HG02884 (cell line): ENCODE measurements around the gene SPNS2.

Experiments used
- ATAC-seq: cut with Tn5 transposase; IDR thresholded peaks from one replicate; pipeline ENCODE4 v1.9.1; 2021; ENCODE audit warnings: mild to moderate bottlenecking, moderate library complexity; ENCODE audit not compliant: unreplicated experiment

SPNS2 gene

DNA sequence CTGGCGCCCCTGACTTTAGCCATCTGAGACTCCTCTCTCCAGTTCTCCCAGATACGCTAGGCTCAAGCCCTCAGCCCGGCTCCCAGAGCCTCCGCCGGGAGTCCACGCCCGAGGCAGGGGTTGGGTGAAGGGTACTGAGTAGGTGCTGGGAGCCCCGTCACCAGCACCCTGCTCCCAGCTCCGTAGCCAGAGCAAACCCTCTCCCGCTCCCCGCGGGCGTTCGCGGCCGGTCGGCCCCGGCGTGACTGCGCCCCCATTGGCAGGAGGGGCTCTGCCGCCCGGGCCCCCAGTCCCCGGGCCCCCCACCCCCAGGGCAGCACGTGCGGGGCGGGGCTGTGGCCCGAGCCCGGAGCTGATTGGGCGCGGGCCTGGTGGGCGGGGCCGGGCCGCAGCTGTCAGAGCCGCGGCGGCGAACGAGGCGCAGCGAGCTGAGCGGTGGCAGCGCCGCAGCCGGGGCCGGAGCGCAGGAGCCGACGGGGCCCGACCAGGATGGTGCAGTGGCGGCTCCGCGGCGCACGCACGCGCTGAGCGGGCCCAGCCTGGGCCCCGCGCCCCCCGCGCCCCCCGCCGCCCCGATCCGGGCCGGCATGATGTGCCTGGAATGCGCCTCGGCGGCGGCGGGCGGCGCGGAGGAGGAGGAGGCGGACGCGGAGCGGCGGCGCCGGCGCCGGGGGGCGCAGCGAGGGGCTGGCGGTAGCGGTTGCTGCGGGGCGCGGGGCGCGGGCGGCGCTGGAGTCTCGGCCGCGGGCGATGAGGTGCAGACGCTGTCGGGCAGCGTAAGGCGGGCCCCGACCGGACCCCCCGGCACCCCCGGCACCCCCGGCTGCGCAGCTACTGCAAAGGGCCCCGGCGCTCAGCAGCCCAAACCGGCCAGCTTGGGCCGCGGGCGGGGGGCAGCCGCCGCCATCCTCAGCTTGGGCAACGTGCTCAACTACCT, at the start of gene SPNS2:
TSS of gene SPNS2 (plus strand) at position 421 of the 937 bp plus-strand sequence. CDS start at position 588, 167 bp downstream.
- no peak for ATAC-seq

DNA sequence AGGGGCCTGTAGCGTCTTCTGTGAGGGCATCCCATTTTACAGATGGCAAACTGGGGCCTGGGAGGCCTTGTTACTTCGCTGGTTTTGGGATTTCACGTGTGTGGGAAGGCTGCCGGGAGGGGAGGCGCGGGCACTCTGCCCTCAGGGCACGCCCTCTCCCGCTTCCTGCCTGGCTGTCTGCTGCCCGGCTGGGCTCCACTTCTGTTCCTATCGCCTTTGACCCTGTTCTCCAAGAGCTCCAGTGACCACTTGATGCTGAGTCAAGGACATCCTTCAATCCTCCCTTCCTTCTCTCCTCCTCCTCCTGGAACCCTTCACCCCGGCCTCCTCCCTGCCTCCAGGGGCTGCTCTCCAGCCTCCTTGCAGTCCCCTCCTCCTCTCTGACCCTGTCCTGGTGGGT, 48.9 kb upstream of the SPNS2 start:
- ATAC-seq = no peak

- ATAC-seq = no peak
These were observed 47.9 kb upstream of the SPNS2 start for GRCh38 chr17:4450710-4451316.

DNA sequence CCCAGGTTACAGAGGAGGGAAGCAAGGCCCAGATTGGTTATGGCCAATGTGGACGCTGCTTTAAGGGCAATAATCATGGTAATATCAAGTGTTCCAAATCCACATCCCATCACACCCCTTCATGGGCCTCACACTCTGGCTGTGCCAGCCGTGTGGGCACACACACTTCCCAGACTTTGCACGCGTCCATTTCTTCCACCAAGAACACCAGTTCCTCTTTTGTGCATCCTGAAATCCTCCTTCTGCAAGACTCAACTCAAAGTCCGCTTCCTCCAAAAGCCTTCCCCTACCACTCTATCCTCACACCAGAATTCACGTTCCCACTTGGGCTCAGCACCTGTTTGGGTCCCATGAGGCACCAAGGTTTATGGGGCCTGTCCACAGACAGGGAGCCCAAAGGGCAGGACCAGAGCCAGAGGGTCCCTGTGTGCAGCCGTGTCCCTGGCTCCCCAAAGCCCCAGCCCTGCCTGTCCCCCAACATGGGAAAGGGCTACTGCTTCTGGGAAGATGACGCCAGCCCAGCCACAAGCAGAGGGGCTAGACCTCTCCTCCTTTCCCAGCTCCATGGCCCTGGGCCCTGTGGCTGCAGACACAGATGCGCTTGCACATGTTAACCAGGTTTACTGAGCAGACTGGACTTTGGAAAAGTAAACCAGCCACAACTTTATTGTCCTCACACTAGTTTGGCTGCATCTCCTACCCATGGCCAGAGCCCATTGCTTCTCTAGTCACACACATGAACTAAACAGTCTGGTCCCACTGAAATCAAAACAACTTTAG, 44.7 kb upstream of the SPNS2 start:
- no peak for ATAC-seq

DNA sequence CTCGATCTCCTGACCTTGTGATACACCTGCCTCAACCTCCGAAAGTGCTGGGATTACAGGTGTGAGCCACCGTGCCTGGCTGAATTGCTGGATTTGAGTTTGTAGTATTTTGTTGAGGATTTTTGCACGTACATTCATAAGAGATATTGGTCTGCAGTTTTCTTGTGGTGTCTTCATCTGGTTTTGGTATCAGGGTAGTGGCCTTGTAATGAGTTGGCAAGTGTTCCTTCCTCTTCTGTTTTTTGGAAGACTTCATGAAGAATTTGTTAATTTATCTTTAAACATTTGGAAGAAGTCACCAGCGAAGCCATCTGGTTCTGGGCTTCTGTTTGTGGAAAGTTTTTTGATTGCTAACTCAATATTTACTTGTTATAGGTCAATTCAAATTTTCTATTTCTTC, 38.0 kb upstream of the SPNS2 start:
- no peak for ATAC-seq

- ATAC-seq = no peak
These were observed 34.7 kb upstream of the SPNS2 start for GRCh38 chr17:4463818-4464476.

DNA sequence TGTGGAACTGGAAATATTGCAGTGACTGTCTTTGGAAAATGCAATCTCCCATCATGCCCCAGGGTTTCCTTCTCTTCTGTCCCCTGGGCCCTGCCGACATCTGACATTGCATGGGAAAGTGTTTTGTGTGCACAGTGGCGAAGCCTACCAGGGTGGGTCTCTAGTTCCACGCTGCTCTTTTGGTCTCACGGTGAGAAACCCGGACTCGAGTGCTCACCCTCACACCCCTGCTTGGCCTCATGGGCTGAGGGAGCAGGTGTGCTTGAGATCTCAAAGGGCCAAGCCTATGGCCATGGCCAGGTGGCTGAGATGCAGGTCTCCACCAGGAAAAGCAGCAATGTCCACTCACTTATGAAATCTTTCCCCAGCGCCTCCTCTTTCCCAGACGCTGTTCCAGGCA, 32.9 kb upstream of the SPNS2 start:
- no peak for ATAC-seq

- no peak for ATAC-seq
These were observed 31.4 kb upstream of the SPNS2 start for GRCh38 chr17:4467287-4467686.

DNA sequence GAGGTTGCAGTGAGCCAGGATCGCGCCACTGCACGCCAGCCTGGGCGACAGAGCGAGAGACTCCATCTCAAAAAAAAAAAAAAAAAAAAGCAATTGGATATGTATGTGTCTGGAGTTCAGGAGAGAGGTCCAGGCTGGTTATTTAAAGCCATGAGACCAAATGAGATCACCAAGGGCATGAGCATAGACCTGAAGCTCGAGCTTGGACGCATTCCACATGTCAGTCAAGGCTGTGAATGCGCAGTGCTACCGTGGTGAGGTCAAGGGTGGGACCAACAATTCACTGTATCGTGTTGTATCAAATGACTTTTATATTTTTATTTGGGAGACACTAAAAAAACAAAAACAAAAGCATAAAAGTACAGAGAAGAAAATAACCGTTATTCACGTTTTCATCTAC, 29.1 kb upstream of the SPNS2 start:
- ATAC-seq = no peak

- no peak for ATAC-seq
These were observed 26.4 kb upstream of the SPNS2 start for GRCh38 chr17:4472286-4472685.

GRCh38 chr17:4474093-4474492, 24.6 kb upstream of the SPNS2 start:
- ATAC-seq = no peak

GRCh38 chr17:4475001-4475400, 23.7 kb upstream of the SPNS2 start:
- ATAC-seq = no peak

DNA sequence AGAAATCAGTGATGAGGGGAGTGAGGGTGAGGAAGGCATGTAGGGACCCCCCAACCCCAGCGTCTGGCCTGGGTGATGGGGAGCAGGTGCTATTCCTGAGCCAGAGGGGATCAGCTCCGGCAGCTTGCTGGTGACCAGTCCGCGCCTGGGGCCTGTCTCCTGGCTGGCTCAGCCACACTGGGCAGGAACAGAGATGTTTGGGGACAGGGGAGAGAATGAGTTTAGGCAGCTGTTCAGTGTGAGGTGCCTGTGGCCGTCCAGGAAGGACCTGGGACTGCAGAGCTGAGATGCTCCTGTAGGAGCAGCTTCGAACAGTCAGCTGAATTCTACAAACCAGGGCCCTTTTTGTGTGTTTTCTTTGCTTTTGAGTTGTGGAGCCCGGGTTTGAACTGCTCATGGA, 23.2 kb upstream of the SPNS2 start:
- no peak for ATAC-seq

- ATAC-seq = no peak
These were observed 22.7 kb upstream of the SPNS2 start for GRCh38 chr17:4476017-4476416.

- no peak for ATAC-seq
These were observed 22.1 kb upstream of the SPNS2 start for GRCh38 chr17:4476511-4477070.

DNA sequence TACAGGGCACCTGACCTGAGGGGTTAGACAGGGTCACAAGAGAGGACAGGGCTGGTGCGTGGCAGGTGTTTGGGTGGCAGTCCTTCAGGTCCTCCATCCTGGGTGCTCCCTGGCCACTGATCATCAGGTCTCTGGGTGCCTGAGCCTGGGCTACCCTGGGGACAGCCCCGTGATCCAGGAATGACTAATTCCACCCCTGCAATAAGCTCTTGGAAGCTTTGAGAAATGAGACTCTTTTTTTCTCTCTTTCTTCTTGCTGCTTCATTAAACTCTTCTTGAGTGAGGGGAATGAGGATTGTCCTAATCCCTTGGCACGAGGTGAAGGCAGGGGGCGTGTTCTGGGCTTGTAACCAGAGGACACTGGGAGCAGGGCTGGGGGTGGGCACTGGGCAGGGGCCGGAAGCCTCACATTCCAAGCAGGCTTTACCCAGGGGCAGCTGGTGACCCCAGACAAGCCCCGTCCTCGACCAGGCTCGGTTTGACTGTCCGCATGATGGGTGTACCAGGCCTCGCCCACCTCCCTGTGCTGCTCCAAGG, 21.4 kb upstream of the SPNS2 start:
- ATAC-seq = no peak

- ATAC-seq = no peak
These were observed 20.3 kb upstream of the SPNS2 start for GRCh38 chr17:4478318-4478830.

- ATAC-seq = no peak
These were observed 19.2 kb upstream of the SPNS2 start for GRCh38 chr17:4479340-4479981.

DNA sequence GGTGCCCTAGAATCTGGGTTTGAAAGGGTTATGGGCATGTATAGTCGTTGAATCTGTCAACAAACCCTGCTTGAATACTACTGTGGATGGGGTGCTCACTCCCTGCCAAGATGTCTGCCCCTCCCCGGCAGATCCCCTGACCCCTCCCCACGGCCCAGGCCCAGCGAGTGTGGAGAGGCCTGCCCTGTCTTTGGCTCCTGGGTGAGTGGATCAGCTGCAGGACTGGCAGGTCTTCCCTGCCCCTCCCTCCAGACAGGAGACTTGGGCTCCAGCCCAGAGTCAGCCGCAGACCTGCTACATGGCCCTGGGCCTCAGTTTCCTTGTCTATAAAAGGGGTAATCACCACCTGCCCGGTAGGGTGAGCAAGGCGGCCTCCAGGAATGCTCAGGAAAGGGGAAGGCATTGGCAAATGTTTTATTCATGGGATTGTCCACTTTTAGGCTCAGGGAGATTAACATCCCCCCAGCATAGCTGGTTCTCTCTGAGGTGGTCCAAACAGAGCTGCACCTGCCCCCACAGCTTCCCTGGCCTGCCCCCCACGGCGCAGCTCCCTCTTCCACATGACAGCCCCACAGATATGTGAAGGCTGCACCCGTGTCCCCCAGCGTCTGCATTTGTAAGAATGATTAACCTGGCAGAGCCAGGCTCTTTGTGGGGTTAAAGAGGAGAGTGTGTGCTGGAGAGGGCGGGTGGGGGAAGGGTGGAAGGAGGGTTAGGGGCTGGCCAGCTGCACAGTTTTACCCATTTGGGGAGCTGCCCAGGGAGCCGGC, 18.5 kb upstream of the SPNS2 start:
- no peak for ATAC-seq
